HUDEP-2 (cell line): ENCODE results near the gene ERG28.
"Not testable (repeated sequence)": the region's sequence is repeated elsewhere in the genome, so short reads cannot be mapped to it uniquely, and the experiment has no call there.

Source experiments
- DNase-seq, 76 experiments: peaks; one replicate each; lab custom pipeline; 2025; ENCODE audit not compliant: unreplicated experiment in 76 of 76; lab: John Stamatoyannopoulos, UW

Gene ERG28

GRCh38 chr14:75660630-75661498 lies at the start of gene ERG28, which contains the start of gene TTLL5:
Gene ERG28, minus strand, starts transcription at chr14:75660876. Its CDS starts 3,374 bp downstream, at chr14:75657502.
Gene TTLL5, plus strand, starts transcription at chr14:75661246. Its CDS starts 1,904 bp downstream, at chr14:75663150.
- DNase-seq, result peak; percentile 22 to 99 (median 96)

DNA sequence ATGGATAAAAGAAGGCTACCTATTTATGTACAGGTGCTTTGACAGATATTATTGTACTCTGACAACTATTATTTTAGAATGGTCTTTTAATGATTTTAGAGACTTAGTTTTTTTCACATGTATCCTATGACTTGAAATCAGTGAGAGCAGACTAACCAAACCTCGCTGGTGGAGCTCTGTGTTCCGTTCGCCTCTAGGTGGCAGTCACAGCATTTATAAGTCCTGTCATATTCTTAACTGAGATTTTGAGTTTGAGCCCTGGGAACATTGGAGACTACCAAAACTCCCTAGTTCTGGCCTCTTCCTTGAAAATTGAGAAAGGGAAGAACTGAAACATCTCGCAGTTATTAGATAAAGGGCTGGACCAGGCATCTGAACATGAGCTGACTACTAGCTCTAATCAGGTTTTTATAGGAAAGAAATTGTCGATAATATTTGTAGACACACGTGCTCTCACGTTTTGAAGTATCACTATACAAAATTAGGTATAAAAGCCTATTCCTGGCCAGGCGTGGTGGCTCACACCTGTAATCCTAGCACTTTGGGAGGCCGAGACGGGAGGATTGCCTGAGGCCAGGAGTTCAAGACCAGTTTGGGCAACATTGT lies 48.6 kb upstream of the ERG28 start:
- DNase-seq, result peak in 55 of 76 experiments; percentile 2 to 67 (median 28)

DNA sequence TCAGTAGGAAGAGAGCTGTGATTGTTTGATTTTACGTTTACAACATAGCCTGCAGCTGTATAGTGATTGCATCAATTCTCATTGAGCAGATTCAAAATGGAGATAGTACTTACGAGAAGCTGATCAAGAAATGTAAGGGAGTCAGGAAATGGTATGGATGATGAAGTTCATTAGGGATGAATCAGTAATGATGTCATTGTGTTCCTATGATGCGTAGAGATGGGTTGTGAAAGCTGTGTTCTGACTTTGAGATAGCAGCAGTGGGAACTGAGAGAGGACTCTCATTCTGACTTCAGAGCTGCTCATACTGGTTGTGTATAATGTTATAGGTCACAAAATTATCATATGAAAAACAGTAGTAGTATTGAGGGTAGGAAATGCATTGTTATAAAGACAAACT lies 44.3 kb upstream of the ERG28 start:
- no peak for DNase-seq

- DNase-seq, result no peak
Observed at GRCh38 chr14:75703467-75703866, 42.8 kb upstream of the ERG28 start.

- DNase-seq, result no peak
Observed at GRCh38 chr14:75702616-75703261, 42.1 kb upstream of the ERG28 start.

DNA sequence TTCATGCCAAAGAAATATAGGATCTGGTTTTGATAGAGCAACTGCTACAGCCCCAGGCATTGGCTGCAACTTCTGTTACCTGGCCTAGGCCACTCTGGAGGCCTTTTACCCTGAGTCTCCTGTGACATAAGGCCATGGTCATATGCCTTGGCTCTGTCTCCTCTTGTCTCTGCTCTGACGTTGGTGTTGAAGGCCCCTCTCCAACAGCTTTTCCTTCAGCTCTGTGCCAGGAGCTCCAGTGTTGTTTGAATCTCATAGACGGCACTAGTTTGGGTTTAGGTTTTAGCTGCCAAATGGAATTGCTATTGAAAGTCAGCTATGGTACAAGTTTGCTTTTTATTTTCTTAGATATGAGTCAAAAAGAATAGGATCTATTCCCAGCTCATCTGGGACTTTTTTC lies 41.4 kb upstream of the ERG28 start:
- no peak for DNase-seq

- no peak for DNase-seq
Observed at GRCh38 chr14:75700295-75700694, 39.6 kb upstream of the ERG28 start.

DNA sequence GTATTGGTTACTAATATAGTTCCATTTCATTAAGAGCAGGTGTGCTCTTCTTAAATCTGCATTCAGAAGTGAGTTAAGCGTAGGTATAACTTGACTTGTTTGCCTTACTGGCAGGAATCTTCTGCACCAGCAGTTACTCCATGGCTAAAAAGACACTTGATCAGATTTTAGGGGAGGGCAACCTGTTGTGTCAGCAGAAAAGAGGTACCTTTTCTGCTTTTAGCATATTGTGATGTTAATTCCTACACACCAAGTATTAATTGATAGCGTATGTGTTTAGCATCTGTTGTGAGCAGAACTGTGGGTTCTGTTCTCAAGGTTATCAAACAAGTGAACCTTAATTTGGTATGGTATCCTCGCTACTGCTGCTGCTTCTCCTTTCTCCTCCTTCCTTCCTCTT lies 38.7 kb upstream of the ERG28 start:
- no peak for DNase-seq

- DNase-seq, result no peak
Observed at GRCh38 chr14:75697918-75698317, 37.2 kb upstream of the ERG28 start.

GRCh38 chr14:75697386-75697785 lies 36.7 kb upstream of the ERG28 start:
- DNase-seq, result no peak

GRCh38 chr14:75695025-75695424 lies 34.3 kb upstream of the ERG28 start:
- not testable (repeated sequence) for DNase-seq

GRCh38 chr14:75690010-75690409 lies 29.3 kb upstream of the ERG28 start:
- DNase-seq, result no peak

DNA sequence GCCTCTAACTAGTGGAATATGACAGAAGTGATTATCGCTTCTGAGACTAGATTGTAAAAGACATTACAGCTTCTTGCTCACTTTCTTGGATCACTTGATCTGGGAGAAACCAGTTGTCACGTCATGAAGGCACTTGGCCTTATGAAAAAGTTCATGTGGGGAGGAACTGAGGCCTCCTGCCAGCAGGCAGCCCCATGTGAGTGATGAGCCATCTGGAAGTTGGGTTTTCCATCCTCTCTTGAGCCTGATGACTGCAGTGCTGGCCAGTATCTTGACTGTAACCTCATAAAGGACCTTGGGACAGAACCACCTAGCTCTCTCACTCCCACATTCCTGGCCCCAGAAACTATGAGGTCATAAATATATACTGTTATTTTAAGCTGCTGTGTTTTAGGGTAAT lies 28.3 kb upstream of the ERG28 start:
- no peak for DNase-seq

DNA sequence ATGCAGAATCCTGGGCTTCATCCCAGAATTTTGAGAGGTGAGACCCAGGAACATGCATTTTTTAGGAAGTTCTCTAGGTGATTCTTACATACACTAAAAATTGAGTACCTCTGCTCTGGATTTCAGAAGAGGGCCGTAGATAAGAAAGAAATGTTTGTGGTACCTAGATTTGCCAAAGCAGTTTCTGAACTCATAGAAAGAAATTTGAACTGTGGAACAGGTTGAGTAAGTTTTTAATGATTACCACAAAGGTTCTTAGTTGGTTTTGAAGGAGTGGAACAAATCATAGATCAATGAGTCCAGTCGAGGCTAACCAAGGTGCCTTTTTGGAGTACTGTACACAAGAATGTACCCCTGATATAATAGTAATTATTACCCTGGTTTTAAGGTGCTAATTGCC lies 25.2 kb upstream of the ERG28 start:
- DNase-seq, result no peak

- DNase-seq, result peak in 2 of 76 experiments; percentile 3 to 7
Observed at GRCh38 chr14:75675265-75675960, 14.7 kb upstream of the ERG28 start.

DNA sequence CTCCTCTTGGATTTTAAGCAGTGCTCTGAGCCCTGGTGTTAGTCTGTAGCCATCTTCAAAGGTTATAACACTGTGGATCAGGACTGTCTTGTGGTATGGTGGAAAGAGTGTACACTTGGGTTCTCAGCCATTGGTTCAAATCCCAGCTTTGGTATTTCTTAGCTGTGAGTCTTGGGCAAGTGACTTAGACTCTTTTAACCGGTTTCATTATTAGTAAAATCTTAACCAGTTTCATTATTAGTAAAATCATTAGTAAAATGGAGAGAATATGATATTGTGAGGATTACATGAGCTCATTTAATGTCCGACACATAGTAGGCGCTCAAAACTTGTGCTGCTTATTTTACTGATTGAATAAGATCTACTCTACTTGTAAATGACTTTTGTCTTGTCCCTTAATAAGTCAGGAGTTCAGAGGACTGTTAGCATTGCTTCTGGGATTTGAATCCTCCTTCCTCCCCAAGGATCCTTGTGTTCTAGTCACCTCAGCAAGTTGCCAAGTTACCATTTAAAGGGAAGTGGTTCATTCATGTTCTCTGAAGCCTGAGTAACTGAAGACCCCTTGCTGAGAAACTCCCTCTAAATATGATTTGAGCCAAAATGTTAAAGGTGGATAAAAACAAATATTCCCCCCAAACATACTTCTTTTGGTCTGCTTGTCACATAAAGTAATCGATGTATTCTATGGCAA lies 12.8 kb upstream of the ERG28 start:
- no peak for DNase-seq

- no peak for DNase-seq
Observed at GRCh38 chr14:75672605-75673192, 12.0 kb upstream of the ERG28 start.

GRCh38 chr14:75667099-75667765 lies 6.6 kb upstream of the ERG28 start:
- no peak for DNase-seq

GRCh38 chr14:75662966-75663365 lies 2.3 kb upstream of the ERG28 start:
- DNase-seq, result no peak

DNA sequence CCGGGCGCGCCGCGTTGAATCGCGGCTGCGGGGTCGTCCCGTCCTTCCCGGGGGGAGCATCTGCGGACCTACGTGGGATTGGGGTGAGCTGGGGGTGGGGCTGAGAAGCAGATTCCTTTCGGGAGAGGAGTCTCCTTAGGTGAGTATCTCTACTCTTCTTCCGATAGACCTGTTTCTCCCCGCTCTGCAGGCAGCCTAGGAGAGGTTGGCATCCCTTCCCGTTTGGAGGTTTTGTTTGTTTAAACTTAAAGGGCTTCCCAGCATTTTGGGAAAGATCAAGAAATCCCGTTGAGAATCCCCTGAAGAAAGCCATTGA lies 781 bp upstream of the ERG28 start:
- peak in 1 of 76 experiments; percentile 41 for DNase-seq
